VCaP (cell line): ENCODE measurements around the gene LYPLAL1.

ENCODE experiments used
- H3K27ac ChIP-seq: fragments of 450-650 bp; 2 replicates; pipeline ENCODE4 v1.5.1; 2017
- TF ChIP-seq, protein P1 (sequence below): fragments of 450-650 bp; conservative IDR thresholded peaks from 2 replicates; pipeline ENCODE4 v1.5.1; 2017; ENCODE audit warnings: mild to moderate bottlenecking, moderate library complexity

Gene LYPLAL1

DNA sequence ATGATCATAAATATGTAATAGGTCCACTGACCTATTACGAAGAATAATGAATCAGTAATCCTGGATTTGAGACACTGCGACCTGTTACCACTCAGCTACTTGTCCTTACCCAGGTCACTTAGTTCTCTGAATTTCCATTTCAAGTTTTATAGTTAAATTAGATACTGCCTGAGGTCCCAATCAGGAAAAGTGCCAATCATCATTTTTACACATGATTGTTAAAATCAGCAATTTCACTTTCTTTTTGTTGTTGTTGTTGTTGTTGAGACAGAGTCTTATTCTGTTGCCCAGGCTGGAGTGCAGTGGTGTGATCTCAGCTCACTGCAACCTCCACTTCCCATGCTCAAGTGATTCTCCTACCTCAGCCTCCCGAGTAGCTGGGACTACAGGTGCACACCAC lies 22.8 kb upstream of the LYPLAL1 start:
- TF ChIP-seq, protein P1, sequence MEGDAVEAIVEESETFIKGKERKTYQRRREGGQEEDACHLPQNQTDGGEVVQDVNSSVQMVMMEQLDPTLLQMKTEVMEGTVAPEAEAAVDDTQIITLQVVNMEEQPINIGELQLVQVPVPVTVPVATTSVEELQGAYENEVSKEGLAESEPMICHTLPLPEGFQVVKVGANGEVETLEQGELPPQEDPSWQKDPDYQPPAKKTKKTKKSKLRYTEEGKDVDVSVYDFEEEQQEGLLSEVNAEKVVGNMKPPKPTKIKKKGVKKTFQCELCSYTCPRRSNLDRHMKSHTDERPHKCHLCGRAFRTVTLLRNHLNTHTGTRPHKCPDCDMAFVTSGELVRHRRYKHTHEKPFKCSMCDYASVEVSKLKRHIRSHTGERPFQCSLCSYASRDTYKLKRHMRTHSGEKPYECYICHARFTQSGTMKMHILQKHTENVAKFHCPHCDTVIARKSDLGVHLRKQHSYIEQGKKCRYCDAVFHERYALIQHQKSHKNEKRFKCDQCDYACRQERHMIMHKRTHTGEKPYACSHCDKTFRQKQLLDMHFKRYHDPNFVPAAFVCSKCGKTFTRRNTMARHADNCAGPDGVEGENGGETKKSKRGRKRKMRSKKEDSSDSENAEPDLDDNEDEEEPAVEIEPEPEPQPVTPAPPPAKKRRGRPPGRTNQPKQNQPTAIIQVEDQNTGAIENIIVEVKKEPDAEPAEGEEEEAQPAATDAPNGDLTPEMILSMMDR = no peak
- H3K27ac ChIP-seq = no peak overlapping the region

DNA sequence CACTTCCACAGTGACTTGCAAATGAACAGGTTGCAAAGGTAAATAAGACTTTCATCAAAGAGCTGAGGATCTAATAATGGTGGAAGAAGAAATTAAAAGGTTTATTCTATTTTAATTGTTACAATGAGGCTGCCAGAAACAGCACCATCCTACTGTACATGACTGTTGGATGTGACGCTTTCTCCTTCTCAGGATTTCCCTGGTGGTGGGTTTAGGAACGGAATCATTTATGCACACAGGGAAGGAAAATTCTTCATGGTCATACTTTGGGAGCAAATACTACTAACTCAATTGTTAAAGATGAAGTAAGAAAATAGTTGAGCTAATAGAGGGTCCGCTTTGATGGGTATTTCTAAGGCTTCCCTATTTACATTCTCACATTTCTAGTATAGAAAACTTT lies 22.2 kb upstream of the LYPLAL1 start:
- TF ChIP-seq, protein P1 = no peak
- H3K27ac ChIP-seq = no peak overlapping the region

DNA sequence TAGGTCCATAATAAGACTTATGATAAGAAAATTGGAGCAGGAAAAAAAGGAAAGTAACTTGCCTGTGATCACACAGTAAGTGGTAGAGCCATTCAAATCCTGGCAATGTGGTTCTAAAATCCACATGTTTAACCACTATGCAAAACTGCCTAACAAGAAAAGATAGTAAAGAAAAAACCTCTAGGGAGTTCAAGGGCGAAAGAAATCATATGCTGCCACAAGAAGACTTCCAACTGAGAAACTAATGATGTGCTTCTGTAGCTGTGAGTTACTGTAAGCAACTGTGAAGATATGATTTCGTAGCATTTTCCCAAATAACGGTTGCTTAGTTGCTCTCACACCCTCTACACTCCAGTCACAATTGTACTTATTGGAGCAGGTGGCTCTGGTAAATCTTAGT lies 20.9 kb upstream of the LYPLAL1 start:
- H3K27ac ChIP-seq = no peak overlapping the region
- TF ChIP-seq, protein P1 = no peak

DNA sequence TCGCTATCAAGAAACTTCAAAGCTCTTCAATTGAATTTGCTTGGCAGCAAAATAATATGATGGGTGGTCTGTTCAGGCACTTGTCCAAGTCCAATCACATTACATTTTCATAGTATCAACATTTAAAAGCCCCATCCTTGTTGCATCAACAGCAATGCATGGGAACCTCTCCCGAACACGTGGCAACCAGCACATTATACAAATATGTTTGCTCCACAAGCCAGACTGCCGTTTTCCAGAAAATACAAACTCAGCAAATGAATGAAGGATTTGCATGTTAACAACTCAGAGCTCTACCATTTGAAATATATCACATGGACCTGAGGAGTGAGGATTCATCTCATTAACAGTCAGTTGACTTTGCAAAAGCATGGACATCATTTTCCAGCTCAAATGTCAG lies 20.0 kb upstream of the LYPLAL1 start:
- H3K27ac ChIP-seq = no peak overlapping the region
- TF ChIP-seq, protein P1 = no peak

DNA sequence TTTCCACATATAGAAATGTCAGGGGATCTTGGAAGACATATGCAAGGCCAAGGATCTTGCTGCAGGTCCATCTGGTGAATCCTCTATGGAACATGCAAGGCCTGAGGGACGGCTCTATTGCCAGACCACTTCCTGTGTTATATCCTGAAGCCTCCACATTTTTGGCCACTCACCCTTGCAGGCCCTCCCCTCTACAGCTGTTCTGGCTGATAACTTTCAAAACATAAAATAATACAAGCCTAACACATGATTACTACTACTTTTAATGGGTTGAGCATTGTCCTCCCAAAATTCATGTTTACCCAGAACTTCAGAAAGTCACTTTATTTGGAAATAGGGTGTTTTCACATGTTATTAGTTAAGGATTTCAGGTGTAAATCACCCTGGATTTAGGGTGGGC lies 18.5 kb upstream of the LYPLAL1 start:
- no peak overlapping the region for H3K27ac ChIP-seq
- TF ChIP-seq, protein P1 = no peak

DNA sequence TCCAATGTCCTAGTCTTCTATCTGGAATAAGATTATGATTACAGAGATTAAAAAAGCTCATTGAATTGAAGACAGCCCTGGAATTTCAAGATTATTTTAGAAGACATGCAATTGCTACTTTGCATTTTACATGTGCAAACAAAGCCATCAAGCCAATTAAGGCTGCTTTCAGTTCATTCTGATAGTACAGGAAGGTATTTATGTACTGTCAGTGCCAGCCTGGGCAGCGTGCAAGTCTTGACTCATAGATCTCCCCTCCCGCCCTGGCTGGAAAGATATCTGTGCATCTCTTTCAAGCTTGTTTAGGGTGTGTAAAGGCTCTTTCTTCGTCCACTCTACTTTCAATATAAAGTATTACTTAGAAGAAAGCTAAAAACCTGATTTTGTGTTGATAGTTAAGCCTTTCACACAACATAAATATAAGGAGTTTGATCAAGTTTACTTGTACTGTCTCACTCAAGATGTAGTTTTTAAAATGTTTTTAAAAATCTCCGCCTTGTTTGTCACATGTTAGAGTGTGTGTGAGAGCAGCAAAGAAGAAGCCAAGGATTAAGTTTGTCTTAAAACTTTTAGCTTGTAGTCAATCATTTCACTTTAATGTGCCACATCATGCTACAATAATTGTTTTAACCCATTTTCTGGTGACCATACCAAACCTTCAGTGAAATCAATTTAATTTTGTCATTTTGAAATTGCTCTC lies 13.6 kb upstream of the LYPLAL1 start:
- no peak overlapping the region for H3K27ac ChIP-seq
- TF ChIP-seq, protein P1 = no peak

DNA sequence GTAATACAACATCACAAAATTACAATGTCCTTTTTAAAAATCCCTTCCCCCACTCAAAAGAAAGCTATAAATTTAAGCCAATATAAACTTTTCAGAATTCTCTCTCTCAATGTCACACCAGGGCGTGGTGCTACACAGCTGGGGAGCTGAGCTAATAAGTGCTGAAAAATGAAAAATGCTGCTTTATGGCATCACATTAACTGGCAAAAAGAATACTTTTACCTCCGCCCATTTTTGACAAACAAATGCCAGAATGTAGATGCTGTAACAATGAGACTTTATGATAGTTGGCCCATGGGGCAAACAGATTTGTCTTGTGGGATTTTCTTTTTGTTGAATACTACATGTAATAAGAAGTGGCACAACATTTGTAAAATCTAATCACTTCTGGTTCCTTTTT lies 12.7 kb upstream of the LYPLAL1 start:
- peak overlapping the region; percentile 47; the same call in 1 of the 2 replicates for H3K27ac ChIP-seq
- TF ChIP-seq, protein P1 = no peak
